GM18519 (cell line): ENCODE results near the gene STARD3.

Experiments used
- ATAC-seq: cut with Tn5 transposase; IDR thresholded peaks from one replicate; pipeline ENCODE4 v1.9.1; 2021; ENCODE audit warnings: mild to moderate bottlenecking, moderate library complexity; ENCODE audit not compliant: unreplicated experiment, low FRiP score

The STARD3 gene

GRCh38 chr17:39658346-39658745 lies 21.4 kb downstream of the STARD3 start:
- ATAC-seq = no peak

GRCh38 chr17:39658760-39659159 lies 21.8 kb downstream of the STARD3 start:
- no peak for ATAC-seq

DNA sequence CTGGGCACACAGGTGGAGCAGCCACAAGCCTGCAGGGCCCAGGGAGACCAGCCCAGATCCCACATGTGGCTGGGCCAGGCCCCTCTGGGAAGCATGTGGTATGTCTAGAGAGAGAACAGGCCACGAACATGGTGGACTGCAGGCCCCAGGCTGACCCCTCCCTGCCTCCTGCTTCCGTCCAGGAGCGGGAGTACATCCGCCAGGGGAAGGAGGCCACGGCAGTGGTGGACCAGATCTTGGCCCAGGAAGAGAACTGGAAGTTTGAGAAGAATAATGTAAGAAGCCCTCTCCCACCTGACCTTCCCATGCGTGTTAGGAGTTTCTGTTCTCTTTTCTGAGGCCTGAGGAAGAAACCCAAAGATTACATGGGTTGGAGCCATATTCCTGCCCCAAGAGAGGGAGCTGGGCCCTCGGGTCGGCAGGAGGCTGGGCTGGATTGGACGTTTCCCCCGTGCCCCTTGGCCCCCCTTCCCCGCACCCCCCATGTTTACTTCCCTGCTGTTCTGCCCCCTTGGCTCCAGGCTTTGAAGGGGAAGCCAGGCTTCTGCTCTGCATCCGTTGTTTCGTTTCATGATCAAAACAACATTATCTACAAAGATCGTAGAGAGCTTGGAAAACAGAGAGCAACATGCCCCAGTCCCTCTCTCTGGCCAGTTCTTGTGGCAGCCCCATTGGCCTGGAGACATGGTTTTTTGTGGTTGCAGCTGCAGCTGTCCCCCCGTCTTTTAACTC lies 22.5 kb downstream of the STARD3 start:
- no peak for ATAC-seq

GRCh38 chr17:39660011-39660360 lies 23.0 kb downstream of the STARD3 start:
- no peak for ATAC-seq

DNA sequence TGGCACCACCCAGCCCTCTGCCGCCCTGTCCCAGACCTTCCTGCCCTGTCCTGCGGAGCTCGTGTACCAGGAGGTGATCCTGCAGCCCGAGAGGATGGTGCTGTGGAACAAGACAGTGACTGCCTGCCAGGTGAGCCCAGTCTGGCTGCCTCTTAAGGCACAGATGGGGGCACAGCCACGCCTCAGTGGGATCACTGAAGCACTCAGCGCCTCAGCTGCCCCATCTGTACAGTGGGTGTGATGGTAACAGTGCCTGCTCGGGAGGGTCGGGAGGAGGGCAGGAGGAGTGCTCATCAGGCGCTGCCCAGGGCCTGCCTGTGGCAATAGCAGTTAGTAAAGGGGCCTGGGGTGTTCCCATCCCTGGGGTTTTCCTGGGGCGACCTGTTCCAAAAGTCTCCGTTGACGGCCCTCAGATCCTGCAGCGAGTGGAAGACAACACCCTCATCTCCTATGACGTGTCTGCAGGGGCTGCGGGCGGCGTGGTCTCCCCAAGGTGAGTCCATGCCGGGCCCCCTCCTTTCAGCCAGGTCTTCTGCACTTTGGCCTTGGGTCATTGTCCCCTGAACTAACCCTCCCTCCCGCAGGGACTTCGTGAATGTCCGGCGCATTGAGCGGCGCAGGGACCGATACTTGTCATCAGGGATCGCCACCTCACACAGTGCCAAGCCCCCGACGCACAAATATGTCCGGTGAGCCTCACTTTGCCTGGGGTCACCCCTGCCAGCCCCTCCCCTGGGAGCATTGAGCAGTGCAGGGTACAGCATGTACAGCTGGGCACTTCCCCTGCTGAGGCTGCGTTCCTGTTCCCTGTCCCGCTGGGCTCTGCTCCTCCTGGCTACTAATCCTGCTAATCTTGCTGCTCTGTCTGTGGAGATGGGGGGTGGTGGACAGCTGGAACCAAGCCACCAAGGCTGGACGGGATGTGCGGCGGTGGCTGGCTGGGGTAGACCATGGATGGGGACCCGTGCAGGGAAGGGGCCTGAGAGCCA lies 23.7 kb downstream of the STARD3 start:
- no peak for ATAC-seq

DNA sequence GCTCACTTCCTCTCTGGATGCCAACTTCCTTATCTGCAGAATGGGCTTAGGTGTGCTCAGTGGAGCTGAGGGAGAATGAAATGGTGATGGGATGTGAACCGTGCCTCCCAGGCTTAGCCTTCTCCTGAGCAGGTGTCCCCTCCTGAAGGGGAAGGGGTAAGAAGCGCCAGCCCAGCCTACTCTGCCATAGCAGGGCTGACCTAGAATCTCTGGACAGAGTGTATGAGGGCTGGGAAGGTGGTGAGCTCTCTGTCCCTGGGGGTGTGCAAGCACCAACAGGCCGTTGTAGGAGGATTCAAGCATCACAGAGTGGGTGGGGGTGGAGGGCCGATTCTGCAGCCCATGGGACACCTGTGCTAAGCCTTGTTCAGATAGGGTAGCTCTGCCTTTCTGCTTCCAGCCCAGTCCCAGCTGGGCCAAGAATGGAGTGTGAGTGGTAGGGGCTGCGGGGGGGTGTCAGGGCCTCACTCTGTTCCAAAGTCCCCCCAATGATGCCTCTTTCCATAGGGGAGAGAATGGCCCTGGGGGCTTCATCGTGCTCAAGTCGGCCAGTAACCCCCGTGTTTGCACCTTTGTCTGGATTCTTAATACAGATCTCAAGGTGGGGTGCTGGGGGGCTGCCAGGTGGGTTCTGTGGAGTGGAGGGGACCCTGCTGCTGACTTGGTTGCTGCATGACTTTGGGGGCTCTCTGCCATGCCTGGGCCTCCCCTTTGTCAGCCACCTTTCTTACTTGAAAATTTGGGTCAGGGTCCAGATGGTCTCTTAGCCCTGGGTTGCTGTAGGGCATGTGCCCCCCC lies 25.0 kb downstream of the STARD3 start:
- ATAC-seq = no peak

- ATAC-seq = no peak
These were observed 25.8 kb downstream of the STARD3 start for GRCh38 chr17:39662551-39663339.

DNA sequence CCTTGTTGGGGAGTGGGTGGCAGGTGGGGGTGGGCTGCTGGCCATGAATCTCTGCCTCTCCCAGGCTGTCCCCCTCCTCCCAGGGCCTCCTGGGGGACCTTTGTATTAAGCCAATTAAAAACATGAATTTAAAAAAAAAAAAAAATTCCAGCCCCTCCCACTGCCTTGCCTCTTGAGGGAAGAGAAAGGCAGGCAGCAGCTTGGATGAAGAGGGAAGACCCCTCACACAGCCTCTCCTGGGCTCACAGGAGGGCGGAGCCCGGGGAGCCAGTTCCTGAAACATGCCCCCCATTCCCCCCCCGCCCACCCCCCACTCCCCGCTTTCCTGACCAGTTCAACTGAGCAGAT lies 26.4 kb downstream of the STARD3 start:
- no peak for ATAC-seq

- no peak for ATAC-seq
These were observed 27.0 kb downstream of the STARD3 start for GRCh38 chr17:39663688-39664580.

DNA sequence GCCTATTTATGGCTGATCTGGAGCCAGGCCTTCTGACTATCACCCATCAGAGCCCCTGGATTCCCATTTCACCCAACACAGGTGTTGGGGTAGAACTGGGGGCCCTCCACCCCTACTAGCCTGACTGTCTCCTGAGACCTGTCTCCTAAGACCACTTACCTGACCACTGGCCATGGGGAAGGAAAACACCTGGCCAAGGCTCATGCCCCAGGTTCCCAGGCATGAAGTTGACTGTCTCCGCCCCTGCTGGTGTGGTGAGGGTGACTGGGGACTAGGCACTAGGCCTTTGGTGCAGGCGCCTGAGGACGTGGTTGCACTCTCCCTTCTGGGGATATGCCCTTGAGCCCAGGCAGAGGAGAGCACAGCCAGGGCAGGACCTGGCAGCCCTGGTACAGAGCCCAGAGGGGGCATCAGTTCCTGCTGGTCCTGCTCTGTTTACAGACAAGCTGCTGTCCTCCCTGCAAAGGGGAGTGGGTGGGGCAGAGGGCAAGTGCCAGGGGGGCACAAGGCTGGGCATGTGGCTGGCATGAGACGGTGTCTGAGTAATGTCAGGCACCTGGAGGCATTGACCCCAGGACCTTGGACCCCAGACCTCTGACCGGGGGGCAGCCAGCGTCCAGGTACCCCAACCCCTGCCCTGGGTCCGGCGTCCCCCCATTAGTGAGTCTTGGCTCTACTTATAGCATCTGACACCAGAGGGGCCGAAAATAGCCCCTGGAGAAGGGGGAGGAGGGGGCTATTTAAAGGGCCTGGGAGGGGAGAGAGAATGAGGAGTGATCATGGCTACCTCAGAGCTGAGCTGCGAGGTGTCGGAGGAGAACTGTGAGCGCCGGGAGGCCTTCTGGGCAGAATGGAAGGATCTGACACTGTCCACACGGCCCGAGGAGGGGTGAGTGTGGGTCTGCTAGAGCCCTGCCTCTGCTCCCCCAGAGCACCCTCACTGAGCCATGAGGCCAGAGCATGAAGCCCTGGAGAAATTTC lies 27.9 kb downstream of the STARD3 start, which contains the start of gene TCAP:
TSS of gene TCAP (plus strand) at position 769 of the 981 bp plus-strand sequence. CDS start at position 780, 11 bp downstream.
- no peak for ATAC-seq

- ATAC-seq = no peak
These were observed 28.8 kb downstream of the STARD3 start for GRCh38 chr17:39665642-39666224.

DNA sequence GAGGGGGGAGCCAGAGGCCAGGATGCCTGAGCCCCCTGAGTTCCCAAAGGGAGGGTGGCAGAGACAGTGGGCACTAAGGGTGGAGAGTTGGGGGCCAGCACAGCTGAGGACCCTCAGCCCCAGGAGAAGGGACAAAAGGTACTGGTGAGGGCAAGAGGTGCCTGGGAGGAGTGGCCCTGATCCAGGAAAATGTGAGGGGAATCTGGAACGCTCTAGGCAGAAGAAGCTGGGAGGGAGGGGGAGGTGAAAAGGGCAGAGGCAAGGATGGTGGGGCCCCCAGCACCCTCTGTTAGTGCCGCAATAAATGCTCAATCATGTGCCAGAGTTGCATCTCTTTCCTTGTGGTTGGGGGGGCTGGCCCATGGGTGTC lies 29.3 kb downstream of the STARD3 start:
- no peak for ATAC-seq

DNA sequence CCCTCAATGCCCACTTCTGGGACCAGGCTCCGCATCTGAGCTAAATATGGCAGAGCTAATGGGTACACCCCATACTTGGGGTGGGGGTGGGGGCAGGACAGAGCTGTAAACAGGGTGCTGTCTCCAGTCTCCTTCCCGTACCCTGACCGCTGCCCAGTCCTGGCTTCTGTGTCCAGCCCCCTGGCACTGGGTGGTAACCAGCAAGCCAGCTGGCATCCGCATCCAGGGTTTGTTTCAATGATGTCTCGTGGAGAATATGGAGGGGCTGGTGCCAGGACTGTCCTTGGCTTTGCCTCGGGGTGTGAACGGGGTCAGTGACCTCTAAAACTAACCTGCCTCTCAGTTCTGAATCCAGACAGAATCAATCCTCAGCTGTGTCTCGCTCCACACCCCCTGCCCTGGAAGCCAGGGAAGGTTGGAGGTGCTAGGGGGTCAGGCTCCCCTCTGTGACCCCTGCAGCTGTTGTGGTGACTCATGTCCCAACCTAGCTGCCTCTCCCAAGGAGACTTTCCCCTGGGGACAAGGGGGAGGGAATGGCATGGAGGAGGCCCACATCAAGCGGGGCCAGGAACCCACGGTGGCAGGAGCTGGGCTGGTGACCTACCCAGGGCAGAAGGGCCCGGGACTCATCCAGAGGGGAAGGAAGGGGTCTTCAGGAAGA lies 29.8 kb downstream of the STARD3 start:
- ATAC-seq = no peak

DNA sequence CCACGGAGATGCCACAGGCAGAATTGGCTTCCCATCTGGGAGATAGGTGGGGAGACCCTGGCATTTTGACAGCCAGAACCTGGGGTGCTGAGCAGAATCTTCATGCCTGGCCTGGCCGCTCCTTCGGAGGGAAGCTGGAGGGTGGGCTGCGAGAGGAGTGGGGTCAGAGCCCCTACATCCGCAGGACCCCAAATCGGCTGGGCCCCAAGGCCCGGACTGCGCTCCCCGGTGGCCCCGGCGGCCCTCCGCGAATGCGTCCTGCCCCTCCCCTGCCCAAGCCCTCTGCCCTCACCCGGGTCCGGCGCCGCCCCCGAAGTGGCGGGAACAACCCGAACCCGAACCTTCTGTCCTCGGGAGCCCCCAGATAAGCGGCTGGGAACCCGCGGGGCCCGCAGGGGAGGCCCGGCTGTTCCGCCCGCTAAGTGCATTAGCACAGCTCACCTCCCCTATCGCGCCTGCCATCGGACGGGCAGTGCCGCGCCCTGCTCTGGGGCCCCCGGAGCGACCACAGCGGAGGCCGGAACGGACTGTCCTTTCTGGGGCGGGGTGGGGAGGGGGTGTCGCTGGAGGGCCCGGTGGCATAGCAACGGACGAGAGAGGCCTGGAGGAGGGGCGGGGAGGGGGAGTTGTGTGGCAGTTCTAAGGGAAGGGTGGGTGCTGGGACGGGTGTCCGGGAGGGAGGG lies 30.5 kb downstream of the STARD3 start:
- no peak for ATAC-seq

DNA sequence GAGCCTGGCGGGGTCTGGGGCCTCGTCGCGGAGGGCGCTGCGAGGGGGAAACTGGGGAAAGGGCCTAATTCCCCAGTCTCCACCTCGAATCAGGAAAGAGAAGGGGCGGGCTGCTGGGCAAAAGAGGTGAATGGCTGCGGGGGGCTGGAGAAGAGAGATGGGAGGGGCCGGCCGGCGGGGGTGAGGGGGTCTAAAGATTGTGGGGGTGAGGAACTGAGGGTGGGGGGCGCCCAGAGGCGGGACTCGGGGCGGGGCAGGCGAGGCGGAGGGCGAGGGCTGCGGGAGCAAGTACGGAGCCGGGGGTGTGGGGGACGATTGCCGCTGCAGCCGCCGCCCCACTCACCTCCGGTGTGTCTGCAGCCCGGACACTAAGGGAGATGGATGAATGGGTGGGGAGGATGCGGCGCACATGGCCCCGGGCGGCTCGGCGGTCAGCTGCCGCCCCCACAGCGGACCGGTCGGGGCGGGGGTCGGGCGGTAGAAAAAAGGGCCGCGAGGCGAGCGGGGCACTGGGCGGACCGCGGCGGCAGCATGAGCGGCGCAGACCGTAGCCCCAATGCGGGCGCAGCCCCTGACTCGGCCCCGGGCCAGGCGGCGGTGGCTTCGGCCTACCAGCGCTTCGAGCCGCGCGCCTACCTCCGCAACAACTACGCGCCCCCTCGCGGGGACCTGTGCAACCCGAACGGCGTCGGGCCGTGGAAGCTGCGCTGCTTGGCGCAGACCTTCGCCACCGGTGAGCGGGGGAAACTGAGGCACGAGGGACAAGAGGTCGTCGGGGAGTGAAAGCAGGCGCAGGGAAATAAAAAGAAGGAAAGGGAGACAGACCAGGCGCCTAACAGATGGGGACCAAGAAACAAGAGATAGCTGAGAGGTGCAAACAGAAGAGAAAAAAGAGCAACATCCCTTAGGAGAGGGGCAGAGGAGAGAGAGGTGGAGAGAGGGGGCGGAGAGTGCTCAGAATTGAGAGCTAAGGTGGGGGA lies 31.3 kb downstream of the STARD3 start, which contains the start of gene PNMT:
TSS of gene PNMT (plus strand) at position 509 of the 980 bp plus-strand sequence. CDS start at position 532, 23 bp downstream.
- ATAC-seq = no peak
